Measurements from ENCODE around the gene SNRNP25.
"Not testable (repeated sequence)": the region's sequence is repeated elsewhere in the genome, so short reads cannot be mapped to it uniquely, and the experiment has no call there.

Gene SNRNP25

GRCh38 chr16:36336-36984 is 17.2 kb upstream of the SNRNP25 start (continued):
- TF ChIP-seq SALL2 (tag by site-specific recombination; IDR thresholded peaks at IDR 0.05; ENCODE audit: borderline replicate concordance), result no peak
- TF ChIP-seq ZNF596 (tag by site-specific recombination; IDR thresholded peaks at IDR 0.05), result no peak
- no peak for TF ChIP-seq ZNF837 (tag by site-specific recombination; IDR thresholded peaks at IDR 0.05)
- TF ChIP-seq, protein P1, sequence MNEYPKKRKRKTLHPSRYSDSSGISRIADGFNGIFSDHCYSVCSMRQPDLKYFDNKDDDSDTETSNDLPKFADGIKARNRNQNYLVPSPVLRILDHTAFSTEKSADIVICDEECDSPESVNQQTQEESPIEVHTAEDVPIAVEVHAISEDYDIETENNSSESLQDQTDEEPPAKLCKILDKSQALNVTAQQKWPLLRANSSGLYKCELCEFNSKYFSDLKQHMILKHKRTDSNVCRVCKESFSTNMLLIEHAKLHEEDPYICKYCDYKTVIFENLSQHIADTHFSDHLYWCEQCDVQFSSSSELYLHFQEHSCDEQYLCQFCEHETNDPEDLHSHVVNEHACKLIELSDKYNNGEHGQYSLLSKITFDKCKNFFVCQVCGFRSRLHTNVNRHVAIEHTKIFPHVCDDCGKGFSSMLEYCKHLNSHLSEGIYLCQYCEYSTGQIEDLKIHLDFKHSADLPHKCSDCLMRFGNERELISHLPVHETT (tag by site-specific recombination; IDR thresholded peaks at IDR 0.05), result no peak
- TF ChIP-seq ZNF629 (tag by site-specific recombination; IDR thresholded peaks at IDR 0.05), result no peak

GRCh38 chr16:37511-37910 is 16.1 kb upstream of the SNRNP25 start:
- H3K9me3 ChIP-seq (ENCODE audit: control insufficient read depth, insufficient read depth, low read depth, low read length), result no peaks in the 10 kb centered on the region
- no peak overlapping the region for H3K4me3 ChIP-seq (ENCODE audit: low read depth, low read length)
- peaks cover 0 to 35% of the 10 kb centered on the region in 2 experiments; a peak in 2 of 3 replicates for H3K36me3 ChIP-seq (ENCODE audit: control insufficient read depth in 2 of 2, insufficient read depth in 1 of 2, low read length in 2 of 2)
- TF ChIP-seq, protein P2, sequence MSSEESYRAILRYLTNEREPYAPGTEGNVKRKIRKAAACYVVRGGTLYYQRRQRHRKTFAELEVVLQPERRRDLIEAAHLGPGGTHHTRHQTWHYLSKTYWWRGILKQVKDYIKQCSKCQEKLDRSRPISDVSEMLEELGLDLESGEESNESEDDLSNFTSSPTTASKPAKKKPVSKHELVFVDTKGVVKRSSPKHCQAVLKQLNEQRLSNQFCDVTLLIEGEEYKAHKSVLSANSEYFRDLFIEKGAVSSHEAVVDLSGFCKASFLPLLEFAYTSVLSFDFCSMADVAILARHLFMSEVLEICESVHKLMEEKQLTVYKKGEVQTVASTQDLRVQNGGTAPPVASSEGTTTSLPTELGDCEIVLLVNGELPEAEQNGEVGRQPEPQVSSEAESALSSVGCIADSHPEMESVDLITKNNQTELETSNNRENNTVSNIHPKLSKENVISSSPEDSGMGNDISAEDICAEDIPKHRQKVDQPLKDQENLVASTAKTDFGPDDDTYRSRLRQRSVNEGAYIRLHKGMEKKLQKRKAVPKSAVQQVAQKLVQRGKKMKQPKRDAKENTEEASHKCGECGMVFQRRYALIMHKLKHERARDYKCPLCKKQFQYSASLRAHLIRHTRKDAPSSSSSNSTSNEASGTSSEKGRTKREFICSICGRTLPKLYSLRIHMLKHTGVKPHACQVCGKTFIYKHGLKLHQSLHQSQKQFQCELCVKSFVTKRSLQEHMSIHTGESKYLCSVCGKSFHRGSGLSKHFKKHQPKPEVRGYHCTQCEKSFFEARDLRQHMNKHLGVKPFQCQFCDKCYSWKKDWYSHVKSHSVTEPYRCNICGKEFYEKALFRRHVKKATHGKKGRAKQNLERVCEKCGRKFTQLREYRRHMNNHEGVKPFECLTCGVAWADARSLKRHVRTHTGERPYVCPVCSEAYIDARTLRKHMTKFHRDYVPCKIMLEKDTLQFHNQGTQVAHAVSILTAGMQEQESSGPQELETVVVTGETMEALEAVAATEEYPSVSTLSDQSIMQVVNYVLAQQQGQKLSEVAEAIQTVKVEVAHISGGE (tag by site-specific recombination; conservative IDR thresholded peaks at IDR 0.05; ENCODE audit: low read depth), result no peak
- TF ChIP-seq ZNF704 (tag by site-specific recombination; IDR thresholded peaks at IDR 0.05) (no peak), SP3 (tag by site-specific recombination; IDR thresholded peaks at IDR 0.05) (no peak), ZNF488 (tag by site-specific recombination; IDR thresholded peaks at IDR 0.05) (no peak), ZFP69B (tag by site-specific recombination; IDR thresholded peaks at IDR 0.05) (no peak), ZNF112 (tag by site-specific recombination; IDR thresholded peaks at IDR 0.05) (no peak), ZNF280C (tag by site-specific recombination; IDR thresholded peaks at IDR 0.05) (no peak), GLI4 (tag by site-specific recombination; IDR thresholded peaks at IDR 0.05) (no peak), GLIS2 (tag by site-specific recombination; IDR thresholded peaks at IDR 0.05) (no peak), PRDM1 (tag by site-specific recombination; IDR thresholded peaks at IDR 0.05) (no peak)
- ChIA-PET CTCF (interaction anchor here (0.7 to 1.0 kb wide), 2 partner anchors 29 to 33 kb away, joined by 3 to 5 read pairs; no protein-coding TSS in a partner anchor), POLR2A (interaction anchor here (0.7 kb wide), 1 partner anchor 57 kb away, joined by 3 read pairs; no protein-coding TSS in a partner anchor)
- H3K27ac ChIP-seq (ENCODE audit: extremely low read depth, low read depth, low read length), result no peak overlapping the region
- no peaks in the 10 kb centered on the region for H3K4me1 ChIP-seq (ENCODE audit: control insufficient read depth, insufficient read depth, low read length)

GRCh38 chr16:38206-38605 is 15.4 kb upstream of the SNRNP25 start:
- H3K9me3 ChIP-seq (ENCODE audit: control insufficient read depth, insufficient read depth, low read depth, low read length); H3K4me1 ChIP-seq (ENCODE audit: control insufficient read depth, insufficient read depth, low read length); H3K4me3 ChIP-seq (ENCODE audit: low read depth, low read length); H3K27ac ChIP-seq (ENCODE audit: extremely low read depth, low read depth, low read length): not testable (repeated sequence)
- ChIA-PET CTCF (interaction anchor here (1.3 kb wide), 1 partner anchor 28 kb away, joined by 5 read pairs; no protein-coding TSS in a partner anchor), POLR2A (interaction anchor here (1.0 to 2.2 kb wide), 2 partner anchors 10 to 15 kb away, joined by 3 to 15 read pairs; partner anchors contain the start of genes POLR3K and SNRNP25)
- peaks cover 0 to 41% of the 10 kb centered on the region in 2 experiments; a peak in 2 of 3 replicates for H3K36me3 ChIP-seq (ENCODE audit: control insufficient read depth in 2 of 2, insufficient read depth in 1 of 2, low read length in 2 of 2)
